K562 (cell line): ENCODE results near the gene CDS2. TPM values are rescaled to one million over a fixed set of nuclear protein-coding genes. Genes with fewer than 3 reads are reported as not detected.

ENCODE experiments used
- ATF7 ChIP-seq: fragments of 450-650 bp; IDR thresholded peaks from 2 replicates; pipeline ENCODE4 v1.7.1; 2014; ENCODE audit warnings: mild to moderate bottlenecking, moderate library complexity
- HDAC3 ChIP-seq: fragments of 450-650 bp; IDR thresholded peaks from 2 replicates; pipeline ENCODE4 v1.6.1; 2018; ENCODE audit warnings: borderline replicate concordance, mild to moderate bottlenecking, moderate library complexity; ENCODE audit not compliant: partially characterized antibody
- HNRNPL ChIP-seq: fragments of 200-400 bp; formaldehyde crosslinking; IDR thresholded peaks from 2 replicates; pipeline ENCODE4 v1.6.1; 2017; ENCODE audit warnings: low read depth, mild to moderate bottlenecking, low read length
- NR2C2 ChIP-seq, 2 experiments: fragments of 200-800 bp in 1 of 2; sonication (Bioruptor generic) in 1 of 2; sonication (generic) in 1 of 2; formaldehyde crosslinking in 1 of 2; IDR thresholded peaks; 2 replicates each; pipeline versions ENCODE4 v1.6.1 to v1.8.0; 2016 to 2022; ENCODE audit warnings: mild to moderate bottlenecking in 1 of 2, missing compliant biosample characterization in 1 of 2, missing genetic modification characterization in 1 of 2, missing genetic modification reagents in 1 of 2
- RBM25 ChIP-seq: fragments of 200-400 bp; formaldehyde crosslinking; IDR thresholded peaks from 2 replicates; pipeline ENCODE4 v1.6.1; 2018; ENCODE audit warnings: low read length, low read depth, moderate library complexity; ENCODE audit not compliant: severe bottlenecking
- TEAD1 ChIP-seq, 2 experiments: fragments of 450-650 bp in 1 of 2; sonication (generic) in 1 of 2; formaldehyde crosslinking; IDR thresholded peaks; 2 replicates each; pipeline versions ENCODE4 v1.4.0 to v1.8.0; 2020 to 2022; ENCODE audit warnings: mild to moderate bottlenecking in 2 of 2, missing genetic modification reagents in 1 of 2
- XRCC3 ChIP-seq: fragments of 450-650 bp; IDR thresholded peaks from 2 replicates; pipeline ENCODE4 v1.6.1; 2017; ENCODE audit warnings: mild to moderate bottlenecking, moderate library complexity
- ZNF12 ChIP-seq: sonication (generic); formaldehyde crosslinking; IDR thresholded peaks from 2 replicates; pipeline ENCODE4 v1.4.0; 2020; ENCODE audit warnings: mild to moderate bottlenecking, missing genetic modification reagents
- polyA plus RNA-seq, 8 experiments: library from polyadenylated mRNA; depleted of rRNA in 4 of 8; stranded (reverse) in 5 of 8; unstranded in 3 of 8; fragments of >200 nt; fragmentation: Nextera tagmentation in 2 of 8; fragmentation: Illumina TruSeq in 1 of 8; extraction: Ambion mirVana in 2 of 8; extraction: Trizol in 1 of 8; gene quantifications; 2 replicates each; pipeline versions ENCODE4 v1.2.1 to v1.2.3, GENCODE V29; 2011 to 2014; ENCODE audit warnings: inconsistent platforms in 1 of 8, missing spikeins in 1 of 8
- total RNA-seq, 7 experiments: library from RNA; depleted of rRNA in 6 of 7; stranded (reverse); fragments of >200 nt in 6 of 7; fragmentation: Illumina TruSeq in 2 of 7; extraction: Trizol in 2 of 7; gene quantifications; 2 replicates each; pipeline versions ENCODE4 v1.2.1 to v1.2.3, GENCODE V29; 2011 to 2021; ENCODE audit warnings: low replicate concordance in 1 of 7
- TF ChIP-seq, protein P1 (sequence below): fragments of 450-650 bp; IDR thresholded peaks from 2 replicates; pipeline ENCODE4 v1.6.1; 2016; ENCODE audit warnings: mild to moderate bottlenecking, moderate library complexity
- TF ChIP-seq, protein P2 (sequence below): sonication (generic); formaldehyde crosslinking; IDR thresholded peaks from 2 replicates; pipeline ENCODE4 v1.4.0; 2020; ENCODE audit warnings: mild to moderate bottlenecking, missing genetic modification reagents
- TF ChIP-seq, protein P3 (sequence below): fragments of 250-450 bp; sonication (Bioruptor Pico); IDR thresholded peaks from 2 replicates; pipeline ENCODE4 v1.4.0; 2020; ENCODE audit warnings: mild to moderate bottlenecking

The CDS2 gene
- total and polyA plus RNA-seq, 9 of the 15 experiments (the other 6 are each of a cell fraction or from before 2014, with no cell fraction given): 6.4 to 46.4 (median 12.2) TPM

GRCh38 chr20:5126512-5127203, at the start of gene CDS2 (continued):
- TF ChIP-seq, protein P1, sequence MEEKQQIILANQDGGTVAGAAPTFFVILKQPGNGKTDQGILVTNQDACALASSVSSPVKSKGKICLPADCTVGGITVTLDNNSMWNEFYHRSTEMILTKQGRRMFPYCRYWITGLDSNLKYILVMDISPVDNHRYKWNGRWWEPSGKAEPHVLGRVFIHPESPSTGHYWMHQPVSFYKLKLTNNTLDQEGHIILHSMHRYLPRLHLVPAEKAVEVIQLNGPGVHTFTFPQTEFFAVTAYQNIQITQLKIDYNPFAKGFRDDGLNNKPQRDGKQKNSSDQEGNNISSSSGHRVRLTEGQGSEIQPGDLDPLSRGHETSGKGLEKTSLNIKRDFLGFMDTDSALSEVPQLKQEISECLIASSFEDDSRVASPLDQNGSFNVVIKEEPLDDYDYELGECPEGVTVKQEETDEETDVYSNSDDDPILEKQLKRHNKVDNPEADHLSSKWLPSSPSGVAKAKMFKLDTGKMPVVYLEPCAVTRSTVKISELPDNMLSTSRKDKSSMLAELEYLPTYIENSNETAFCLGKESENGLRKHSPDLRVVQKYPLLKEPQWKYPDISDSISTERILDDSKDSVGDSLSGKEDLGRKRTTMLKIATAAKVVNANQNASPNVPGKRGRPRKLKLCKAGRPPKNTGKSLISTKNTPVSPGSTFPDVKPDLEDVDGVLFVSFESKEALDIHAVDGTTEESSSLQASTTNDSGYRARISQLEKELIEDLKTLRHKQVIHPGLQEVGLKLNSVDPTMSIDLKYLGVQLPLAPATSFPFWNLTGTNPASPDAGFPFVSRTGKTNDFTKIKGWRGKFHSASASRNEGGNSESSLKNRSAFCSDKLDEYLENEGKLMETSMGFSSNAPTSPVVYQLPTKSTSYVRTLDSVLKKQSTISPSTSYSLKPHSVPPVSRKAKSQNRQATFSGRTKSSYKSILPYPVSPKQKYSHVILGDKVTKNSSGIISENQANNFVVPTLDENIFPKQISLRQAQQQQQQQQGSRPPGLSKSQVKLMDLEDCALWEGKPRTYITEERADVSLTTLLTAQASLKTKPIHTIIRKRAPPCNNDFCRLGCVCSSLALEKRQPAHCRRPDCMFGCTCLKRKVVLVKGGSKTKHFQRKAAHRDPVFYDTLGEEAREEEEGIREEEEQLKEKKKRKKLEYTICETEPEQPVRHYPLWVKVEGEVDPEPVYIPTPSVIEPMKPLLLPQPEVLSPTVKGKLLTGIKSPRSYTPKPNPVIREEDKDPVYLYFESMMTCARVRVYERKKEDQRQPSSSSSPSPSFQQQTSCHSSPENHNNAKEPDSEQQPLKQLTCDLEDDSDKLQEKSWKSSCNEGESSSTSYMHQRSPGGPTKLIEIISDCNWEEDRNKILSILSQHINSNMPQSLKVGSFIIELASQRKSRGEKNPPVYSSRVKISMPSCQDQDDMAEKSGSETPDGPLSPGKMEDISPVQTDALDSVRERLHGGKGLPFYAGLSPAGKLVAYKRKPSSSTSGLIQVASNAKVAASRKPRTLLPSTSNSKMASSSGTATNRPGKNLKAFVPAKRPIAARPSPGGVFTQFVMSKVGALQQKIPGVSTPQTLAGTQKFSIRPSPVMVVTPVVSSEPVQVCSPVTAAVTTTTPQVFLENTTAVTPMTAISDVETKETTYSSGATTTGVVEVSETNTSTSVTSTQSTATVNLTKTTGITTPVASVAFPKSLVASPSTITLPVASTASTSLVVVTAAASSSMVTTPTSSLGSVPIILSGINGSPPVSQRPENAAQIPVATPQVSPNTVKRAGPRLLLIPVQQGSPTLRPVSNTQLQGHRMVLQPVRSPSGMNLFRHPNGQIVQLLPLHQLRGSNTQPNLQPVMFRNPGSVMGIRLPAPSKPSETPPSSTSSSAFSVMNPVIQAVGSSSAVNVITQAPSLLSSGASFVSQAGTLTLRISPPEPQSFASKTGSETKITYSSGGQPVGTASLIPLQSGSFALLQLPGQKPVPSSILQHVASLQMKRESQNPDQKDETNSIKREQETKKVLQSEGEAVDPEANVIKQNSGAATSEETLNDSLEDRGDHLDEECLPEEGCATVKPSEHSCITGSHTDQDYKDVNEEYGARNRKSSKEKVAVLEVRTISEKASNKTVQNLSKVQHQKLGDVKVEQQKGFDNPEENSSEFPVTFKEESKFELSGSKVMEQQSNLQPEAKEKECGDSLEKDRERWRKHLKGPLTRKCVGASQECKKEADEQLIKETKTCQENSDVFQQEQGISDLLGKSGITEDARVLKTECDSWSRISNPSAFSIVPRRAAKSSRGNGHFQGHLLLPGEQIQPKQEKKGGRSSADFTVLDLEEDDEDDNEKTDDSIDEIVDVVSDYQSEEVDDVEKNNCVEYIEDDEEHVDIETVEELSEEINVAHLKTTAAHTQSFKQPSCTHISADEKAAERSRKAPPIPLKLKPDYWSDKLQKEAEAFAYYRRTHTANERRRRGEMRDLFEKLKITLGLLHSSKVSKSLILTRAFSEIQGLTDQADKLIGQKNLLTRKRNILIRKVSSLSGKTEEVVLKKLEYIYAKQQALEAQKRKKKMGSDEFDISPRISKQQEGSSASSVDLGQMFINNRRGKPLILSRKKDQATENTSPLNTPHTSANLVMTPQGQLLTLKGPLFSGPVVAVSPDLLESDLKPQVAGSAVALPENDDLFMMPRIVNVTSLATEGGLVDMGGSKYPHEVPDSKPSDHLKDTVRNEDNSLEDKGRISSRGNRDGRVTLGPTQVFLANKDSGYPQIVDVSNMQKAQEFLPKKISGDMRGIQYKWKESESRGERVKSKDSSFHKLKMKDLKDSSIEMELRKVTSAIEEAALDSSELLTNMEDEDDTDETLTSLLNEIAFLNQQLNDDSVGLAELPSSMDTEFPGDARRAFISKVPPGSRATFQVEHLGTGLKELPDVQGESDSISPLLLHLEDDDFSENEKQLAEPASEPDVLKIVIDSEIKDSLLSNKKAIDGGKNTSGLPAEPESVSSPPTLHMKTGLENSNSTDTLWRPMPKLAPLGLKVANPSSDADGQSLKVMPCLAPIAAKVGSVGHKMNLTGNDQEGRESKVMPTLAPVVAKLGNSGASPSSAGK: no peak; the same call in 1 of the 2 replicates
- TF ChIP-seq RBM25 (no peak), TEAD1 (CRISPR knock-in tag; IDR thresholded peaks at IDR 0.05) (0 out of 4 replicates have a peak, but pooled peaks of 1 of the 2 experiments have one; percentile 24), ATF7 (peak; percentile 72; the same call in 1 of the 2 replicates), HNRNPL (no peak), NR2C2 (CRISPR knock-in tag; IDR thresholded peaks at IDR 0.05) (peak; percentile 90), NR2C2 (tag; IDR thresholded peaks at IDR 0.05) (peak; percentile 98), XRCC3 (no peak), ZNF12 (CRISPR knock-in tag) (no peak), HDAC3 (no peak)
- TF ChIP-seq, protein P2, sequence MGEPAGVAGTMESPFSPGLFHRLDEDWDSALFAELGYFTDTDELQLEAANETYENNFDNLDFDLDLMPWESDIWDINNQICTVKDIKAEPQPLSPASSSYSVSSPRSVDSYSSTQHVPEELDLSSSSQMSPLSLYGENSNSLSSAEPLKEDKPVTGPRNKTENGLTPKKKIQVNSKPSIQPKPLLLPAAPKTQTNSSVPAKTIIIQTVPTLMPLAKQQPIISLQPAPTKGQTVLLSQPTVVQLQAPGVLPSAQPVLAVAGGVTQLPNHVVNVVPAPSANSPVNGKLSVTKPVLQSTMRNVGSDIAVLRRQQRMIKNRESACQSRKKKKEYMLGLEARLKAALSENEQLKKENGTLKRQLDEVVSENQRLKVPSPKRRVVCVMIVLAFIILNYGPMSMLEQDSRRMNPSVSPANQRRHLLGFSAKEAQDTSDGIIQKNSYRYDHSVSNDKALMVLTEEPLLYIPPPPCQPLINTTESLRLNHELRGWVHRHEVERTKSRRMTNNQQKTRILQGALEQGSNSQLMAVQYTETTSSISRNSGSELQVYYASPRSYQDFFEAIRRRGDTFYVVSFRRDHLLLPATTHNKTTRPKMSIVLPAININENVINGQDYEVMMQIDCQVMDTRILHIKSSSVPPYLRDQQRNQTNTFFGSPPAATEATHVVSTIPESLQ (CRISPR knock-in tag): no peak
- TF ChIP-seq, protein P3, sequence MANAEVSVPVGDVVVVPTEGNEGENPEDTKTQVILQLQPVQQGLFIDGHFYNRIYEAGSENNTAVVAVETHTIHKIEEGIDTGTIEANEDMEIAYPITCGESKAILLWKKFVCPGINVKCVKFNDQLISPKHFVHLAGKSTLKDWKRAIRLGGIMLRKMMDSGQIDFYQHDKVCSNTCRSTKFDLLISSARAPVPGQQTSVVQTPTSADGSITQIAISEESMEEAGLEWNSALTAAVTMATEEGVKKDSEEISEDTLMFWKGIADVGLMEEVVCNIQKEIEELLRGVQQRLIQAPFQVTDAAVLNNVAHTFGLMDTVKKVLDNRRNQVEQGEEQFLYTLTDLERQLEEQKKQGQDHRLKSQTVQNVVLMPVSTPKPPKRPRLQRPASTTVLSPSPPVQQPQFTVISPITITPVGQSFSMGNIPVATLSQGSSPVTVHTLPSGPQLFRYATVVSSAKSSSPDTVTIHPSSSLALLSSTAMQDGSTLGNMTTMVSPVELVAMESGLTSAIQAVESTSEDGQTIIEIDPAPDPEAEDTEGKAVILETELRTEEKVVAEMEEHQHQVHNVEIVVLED (CRISPR knock-in tag): no peak
